ENCODE results near the gene ABI1.
A peak's percentile ranks its signal among the peaks of the same experiment; 100 is the strongest.

Gene ABI1

DNA sequence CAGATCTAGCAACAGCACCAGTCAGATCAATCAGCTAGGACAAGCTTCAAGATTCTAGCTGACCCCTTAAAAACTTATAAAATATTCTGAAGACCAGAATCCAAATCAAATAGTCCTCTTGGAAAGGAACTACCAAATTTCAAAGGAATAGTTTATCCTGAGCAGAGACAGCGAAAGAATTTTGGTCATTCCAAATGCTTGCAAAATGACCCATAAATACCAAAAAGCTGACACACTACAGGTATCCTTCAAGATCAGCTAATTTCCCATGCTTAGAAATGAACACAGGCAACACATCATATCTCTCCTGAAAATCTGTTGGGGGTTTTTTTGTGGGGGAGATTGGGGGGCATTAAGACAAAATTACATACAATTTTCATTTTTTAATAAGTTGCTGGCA lies 84.5 kb downstream of the ABI1 start:
- no peak for DNase-seq (ENCODE audit: low read depth, low spot score)

DNA sequence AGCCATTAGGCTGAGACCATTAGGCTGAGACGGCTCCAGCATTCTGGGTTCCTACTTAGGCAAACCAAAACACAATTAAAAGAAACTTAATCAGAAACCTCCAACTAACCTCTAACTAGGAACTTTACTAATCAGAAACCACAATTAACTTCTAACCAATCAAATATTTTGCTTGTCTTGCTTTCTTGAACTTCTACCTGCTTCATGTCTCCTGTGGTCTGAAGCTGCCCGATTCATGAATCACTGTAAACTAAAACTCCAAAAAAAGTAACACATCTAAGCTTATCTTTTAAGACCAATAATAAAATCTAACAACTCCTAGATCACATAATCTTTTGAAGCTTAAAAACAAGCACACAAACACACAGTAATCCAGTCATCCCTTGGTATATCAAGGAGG lies 87.1 kb downstream of the ABI1 start:
- no peak for DNase-seq (ENCODE audit: low read depth, low spot score)

DNA sequence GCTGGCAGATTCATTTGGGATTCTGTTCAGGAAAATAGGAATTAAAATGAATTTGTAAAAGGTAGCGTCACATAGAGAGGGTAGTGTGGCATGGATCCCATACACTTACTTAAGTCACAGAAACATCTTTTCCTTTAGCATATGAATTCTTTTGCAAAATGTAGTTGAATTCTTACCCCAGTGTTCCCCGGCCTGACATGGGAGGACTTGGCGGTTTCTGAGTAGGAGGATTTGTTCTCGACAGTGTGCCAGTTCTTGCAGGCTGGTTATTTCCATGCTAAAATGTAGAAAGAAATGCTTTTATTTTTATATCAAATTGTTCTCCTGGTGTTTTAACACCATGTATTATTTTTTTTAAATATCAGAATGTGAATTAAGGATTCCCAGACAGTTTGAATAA lies 90.7 kb downstream of the ABI1 start:
- DNase-seq (ENCODE audit: low read depth, low spot score) = no peak

DNA sequence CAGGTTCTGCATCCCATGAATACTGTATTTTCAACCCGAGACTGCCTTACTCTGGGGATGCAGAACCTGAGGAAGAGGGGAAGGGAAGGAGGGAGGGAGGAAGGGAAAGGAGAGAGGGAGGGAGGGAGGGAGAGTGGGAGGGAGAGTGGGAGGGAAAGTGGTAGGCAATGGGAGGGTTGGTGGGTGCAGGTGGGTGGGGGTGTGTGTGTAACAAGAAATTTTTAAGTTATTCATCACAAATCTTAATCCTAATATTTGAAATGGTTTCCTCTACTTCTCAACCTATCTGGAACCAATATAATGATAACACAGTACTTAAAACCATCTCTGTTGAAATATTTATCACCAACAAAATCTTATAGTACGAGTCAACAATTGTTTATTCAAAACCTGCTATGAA lies 95.2 kb downstream of the ABI1 start:
- no peak for DNase-seq (ENCODE audit: low read depth, low spot score)

DNA sequence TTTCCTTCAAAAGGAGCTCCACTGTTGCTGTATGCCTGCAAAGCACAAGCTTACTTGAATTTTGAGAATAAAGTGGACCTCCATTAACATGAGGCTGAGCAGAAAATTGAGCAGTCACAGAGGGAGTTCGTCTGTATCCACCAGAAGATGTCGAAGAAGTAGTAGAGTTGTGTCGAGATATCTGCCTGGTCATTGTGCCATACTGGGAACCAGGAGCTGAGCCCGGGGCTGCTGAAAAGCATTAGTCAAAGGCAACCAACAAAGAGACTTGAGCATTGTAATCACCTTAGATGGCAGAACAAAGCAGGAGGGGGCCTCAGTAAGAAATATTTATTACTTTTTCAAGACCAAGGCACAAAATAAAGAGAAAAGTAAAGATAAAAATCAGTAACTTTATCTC lies 101.8 kb downstream of the ABI1 start:
- DNase-seq (ENCODE audit: low read depth, low spot score) = no peak

DNA sequence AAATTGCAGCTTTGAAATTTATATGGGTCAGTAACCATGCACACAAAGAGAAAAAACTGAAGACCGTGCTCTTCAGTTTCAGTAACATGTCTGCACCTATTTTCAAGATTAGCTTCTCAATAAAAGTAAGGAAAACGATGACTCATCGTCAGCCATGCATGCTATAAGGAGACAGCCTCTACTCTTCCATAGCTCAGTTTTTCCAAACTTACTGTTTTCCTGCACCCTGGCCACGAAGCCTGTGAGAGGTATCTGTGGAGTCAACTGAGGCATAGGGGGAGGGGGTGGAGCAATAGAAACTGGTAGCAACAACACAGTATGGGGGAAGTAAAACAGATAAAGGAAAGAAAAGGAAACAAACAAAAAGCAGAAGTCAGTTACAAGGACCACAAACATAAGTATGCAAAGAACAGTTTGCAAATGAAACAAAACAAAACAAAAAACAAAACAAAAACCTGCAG lies 105.3 kb downstream of the ABI1 start:
- DNase-seq (ENCODE audit: low read depth, low spot score) = peak; percentile 35

DNA sequence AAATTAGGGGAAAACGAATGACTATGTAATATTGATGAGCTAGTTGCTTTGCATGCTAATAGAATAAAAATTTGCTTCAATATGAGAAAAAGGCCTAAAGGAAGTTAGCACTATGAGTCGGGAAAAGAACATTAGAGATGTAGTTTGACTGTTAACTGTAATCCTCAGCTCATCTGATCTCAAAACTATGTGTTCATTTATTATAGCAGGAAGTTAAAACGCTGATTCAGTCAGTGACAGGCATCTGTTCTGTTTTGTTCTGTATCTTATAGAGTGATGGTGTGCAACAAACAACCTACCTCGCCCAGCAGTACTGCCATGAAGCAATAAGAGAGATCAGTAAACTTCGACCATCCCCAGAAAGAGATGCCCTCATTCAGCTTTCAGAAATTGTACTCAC lies 114.7 kb downstream of the ABI1 start:
- no peak for DNase-seq (ENCODE audit: low read depth, low spot score)

DNA sequence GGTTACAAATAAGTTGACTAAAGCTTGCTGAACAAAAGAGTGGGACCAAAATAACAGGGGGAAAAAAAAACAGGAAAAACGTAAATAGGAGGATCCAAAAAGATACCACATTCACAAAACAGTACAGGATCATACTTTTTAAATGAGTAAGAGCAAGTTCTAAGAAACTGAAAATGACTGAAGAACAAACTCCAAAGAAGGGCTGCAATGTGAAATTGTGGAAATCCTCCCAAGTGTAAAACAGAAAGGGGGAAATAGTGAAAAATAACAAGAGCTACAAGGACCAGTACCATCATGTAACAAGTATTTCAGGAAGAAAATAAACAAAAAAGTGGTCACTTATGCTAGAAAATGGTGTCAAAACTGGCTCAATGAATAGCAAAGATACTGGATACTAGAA lies 116.9 kb downstream of the ABI1 start:
- no peak for DNase-seq (ENCODE audit: low read depth, low spot score)

DNA sequence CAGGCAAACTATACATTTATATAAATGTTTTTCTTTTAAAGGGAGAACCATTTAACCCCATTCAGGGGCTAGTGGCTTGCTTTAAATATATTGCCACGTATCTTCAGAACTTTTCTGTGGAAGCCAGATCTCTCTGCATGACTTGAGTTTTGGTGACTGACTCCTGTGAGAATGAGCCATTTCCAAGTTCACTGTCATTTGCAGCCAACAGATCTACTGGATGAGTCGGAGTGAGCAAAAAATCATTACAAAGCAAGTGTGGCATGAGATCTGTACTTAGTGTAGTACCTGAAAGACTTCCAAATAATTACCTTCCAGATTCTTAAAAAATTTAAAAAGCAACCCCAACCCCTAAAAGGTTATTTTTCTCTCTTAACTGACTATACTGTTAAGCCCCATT lies 117.7 kb downstream of the ABI1 start:
- DNase-seq (ENCODE audit: low read depth, low spot score) = no peak

DNA sequence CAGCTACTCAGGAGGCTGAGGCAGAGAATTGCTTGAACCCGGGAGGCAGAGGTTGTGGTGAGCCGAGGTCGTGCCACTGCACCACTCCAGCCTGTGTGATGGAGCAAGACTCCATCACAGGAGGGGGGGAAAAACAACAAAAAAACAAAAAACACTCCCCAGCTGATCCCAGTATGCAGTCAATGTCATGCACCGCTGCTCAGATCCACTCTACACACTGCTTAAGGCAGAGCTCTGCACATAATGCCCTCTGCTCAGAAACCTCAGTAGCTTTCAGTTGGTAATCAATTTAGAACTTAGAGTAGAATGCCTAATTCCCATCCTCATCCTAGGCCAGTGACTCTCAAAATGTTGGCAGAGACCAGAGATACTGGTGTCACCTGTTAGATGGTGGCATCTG lies 119.4 kb downstream of the ABI1 start:
- DNase-seq (ENCODE audit: low read depth, low spot score) = no peak

DNA sequence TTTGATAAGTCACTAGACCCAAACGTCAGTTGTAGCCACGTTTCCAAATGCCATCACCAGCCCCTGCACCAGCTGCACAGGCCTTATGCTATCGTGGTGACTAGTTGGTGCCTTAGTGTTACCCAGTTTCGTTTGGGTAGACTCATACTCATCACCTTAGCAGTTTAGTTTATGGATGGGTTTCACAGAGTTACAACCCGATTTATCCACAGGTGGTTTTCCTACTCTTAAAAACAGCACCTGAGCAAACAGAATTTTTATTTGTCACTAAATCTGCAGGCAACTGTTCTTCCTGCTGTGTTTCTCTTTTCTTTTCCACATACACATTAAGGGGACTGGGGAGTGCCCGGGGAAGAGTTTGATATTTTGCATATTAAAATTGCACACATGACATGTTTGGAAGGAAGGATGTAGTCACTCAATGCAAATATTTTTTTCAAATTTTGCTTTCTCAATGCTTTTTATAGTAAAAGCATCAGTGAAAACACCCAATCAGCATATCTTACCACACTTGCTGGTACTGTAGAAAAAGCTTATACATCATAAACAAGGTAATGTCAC lies 121.6 kb downstream of the ABI1 start:
- no peak for DNase-seq (ENCODE audit: low read depth, low spot score)

DNA sequence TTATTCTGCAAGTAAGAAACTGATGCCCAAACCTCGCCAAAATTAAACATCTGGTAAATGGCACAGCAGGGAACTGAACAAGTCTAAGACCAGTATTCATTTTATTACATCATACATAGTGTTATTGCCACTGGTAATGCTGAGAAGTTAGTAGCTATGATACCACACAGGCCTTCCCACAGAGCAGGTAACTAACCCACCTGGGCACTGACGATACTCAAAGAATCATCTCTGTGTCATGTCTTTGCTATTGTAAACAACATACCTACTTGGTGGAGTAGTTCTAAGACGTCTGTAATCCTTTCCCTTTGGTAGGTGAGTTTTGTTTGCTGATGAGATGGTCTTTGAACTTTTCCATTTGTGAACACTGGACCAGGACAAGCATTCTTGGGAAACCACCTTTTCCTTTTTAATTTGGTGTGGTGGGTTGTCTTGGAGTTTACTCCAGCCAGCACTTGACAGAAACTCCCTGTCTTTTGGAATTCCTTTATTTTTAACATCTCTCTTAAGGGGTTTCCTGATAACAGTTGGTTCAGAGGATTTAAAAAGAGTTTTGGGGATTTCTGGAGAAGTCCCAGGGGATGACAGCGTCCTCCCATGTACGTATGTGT lies 122.4 kb downstream of the ABI1 start:
- no peak for DNase-seq (ENCODE audit: low read depth, low spot score)

DNA sequence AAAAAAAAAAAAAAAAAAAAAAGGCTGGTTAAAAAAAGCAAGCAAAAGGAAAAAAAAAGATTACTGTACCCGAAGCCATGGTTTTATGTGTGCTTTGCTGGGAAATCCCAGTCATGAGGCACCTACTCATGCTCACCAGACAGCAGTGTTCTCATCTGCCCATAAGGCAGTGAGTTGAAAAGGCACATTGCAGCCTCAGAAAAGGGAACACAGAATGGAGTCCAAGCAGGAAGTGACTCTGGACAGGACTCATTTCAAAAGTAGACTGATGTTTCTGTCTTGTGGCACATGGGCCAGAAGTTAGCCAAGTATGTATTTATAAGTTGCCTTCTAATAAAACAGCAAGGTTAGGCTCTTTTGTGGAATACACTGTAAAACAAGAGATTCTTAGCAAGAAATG lies 123.0 kb downstream of the ABI1 start:
- no peak for DNase-seq (ENCODE audit: low read depth, low spot score)

DNA sequence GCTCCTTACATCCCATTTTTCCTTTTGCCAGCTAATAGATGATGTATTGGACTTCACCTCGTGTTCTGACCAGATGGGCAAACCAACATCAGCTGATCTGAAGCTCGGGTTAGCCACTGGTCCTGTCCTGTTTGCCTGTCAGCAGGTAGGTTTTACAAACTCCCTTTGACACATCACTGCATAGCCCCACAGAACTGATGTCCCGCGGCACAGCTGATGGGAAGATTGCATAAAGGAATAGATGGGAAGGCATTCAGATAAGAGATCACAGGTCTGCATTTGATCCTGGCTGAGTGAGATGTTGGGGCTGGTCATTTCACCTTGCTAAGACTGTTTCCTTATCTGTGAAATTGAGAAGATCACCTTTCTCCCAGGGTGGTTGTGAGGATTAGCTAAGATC lies 125.3 kb downstream of the ABI1 start:
- DNase-seq (ENCODE audit: low read depth, low spot score) = no peak

DNA sequence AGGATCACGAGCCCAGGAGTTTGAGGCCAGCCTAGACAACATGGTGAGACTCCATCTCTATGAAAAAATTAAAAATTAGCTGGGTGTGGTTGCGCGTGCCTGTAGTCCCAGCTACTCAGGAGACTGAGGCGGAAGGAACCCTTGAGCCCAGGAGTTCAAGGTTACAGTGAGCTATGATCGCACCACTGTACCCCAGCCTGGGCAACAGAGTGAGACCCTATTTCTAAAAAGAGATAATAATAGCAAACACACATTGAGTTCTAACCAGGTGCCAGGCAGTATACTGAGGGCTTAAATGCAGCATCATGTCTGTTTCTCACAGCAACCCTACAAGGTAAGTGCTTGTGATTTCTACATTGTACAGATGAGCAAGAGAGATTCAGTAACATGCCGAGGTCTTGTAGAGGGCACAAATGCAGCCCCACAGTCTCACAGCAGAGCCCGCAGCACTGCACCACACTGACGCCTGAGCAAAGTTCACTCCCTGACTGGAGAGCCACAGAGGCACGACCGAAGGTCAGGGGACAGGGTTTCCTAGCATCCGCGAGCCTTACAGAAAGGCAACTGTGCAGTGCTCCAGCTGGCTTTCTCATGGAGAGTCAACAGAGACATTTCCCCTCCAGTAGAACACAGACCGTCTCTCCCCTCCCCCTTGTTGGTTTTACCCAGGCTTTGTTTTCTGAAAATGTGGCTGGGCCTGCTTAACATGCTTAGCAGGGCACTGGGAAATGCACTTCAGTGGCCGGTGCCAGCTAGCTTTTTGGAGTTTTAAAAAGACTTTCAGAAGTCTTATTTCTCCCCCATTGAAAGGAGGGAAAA lies 126.8 kb downstream of the ABI1 start:
- no peak for DNase-seq (ENCODE audit: low read depth, low spot score)

DNA sequence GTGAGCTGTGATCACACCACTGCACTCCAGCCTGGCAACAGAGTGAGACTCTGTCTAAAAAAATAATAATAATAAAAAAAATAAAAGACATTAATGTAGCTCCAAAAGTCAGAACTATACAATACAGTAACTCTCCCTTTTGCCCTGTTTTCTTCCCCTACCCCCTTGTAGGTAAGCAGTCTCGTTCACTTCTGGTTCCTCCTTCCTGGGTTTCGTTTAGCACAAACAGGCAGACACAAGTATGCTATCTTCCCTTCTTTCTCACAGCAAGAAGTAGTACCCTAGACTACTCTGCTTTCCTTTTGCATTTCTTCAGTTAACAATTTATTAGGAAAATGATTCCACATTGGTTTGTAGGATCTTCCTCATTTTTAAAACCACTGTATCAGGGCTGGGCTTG lies 130.2 kb downstream of the ABI1 start:
- DNase-seq (ENCODE audit: low read depth, low spot score) = no peak

DNA sequence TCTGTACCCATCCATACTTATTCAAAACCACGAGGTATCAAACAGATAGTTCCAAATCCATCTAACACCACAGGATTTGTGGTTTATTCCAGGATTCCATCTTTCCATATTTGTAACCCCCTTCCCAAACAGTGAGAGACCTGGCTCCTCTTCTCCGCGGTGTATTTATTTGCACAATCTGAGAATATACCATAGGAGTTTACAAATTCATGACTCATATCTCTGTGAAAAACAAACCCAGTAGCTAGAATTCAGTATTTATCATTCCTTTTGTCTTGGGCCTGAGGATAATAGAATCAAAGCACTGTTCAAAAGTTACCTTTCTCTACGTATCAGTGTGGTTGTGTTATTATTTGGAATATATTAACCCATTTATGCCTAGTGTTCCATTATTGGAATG lies 131.4 kb downstream of the ABI1 start:
- DNase-seq (ENCODE audit: low read depth, low spot score) = no peak

DNA sequence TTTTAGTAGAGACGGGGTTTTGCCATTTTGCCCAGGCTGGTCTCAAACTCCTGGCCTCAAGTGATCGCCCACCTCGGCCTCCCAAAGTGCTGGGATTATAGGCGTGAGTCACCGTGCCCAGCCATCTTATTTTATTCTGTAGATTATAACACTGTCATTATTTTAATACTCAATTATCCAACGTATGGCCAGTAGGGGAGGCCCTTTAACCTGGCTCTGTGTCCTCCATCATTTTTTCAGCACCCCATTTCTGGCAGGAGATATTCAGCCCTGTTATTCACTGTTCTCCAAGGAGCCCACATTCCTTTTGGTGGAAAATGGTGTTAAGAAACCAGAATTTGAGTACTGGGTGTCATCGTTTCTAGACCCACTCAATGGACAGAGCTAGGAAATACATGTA lies 131.8 kb downstream of the ABI1 start:
- DNase-seq (ENCODE audit: low read depth, low spot score) = no peak

DNA sequence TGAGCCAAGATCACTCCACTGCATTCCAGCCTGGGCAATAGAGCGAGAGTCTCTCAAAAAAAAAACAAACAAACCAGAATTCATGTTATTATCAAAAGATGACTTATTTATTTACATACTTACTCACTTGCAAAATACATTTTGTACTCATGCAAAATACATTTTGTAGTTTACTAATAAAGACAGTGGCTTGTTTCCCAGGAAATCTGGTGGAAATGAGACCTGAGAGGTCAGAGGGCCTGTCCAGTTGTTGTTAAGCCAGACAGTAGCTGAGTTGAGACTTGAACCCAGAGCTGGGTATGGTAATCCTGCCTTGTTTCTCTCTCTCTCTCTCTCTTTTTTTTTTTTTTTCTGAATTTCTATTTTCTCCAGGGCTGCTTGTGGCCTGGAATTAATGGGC lies 133.8 kb downstream of the ABI1 start:
- DNase-seq (ENCODE audit: low read depth, low spot score) = no peak

DNA sequence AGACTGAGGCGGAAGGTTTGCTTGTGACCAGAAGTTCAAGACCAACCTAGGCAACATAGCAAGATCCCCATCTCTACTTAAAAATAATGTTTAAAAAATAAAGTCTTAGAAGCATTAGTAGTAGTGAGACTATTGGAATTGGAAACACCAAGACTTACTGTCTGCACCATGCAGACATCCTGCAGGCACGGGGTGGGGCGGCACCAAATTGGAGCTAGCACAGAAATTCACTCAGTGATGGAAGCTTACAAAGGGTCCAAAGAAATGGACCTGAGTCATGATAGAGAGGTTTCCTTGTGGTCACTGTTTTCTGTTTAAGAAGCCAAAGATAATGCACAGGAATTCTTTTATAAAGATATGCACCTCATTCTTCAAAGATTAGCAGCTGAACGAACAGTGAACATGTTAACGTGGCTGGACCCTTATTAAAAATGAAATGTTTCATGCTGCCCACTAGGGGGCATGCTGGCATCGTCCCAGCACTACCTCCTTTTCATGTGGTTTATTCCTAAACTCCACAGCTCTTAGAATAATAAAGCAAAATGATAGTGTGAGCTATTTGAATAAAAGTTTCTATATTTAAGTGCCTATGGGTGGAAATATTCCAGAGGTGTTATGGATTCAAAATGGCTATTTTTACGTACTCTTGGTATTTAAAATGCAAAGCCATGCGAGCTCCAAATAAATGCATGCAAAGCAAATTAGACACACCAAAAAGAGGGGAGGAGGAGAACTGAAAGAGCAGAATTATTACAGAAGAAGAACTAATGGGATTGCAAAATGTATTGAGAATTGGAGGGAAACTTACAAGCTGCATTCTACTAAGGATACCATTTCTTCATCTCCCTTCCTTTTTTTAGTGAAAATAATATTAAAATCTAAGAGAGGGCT lies 134.7 kb downstream of the ABI1 start:
- no peak for DNase-seq (ENCODE audit: low read depth, low spot score)

DNA sequence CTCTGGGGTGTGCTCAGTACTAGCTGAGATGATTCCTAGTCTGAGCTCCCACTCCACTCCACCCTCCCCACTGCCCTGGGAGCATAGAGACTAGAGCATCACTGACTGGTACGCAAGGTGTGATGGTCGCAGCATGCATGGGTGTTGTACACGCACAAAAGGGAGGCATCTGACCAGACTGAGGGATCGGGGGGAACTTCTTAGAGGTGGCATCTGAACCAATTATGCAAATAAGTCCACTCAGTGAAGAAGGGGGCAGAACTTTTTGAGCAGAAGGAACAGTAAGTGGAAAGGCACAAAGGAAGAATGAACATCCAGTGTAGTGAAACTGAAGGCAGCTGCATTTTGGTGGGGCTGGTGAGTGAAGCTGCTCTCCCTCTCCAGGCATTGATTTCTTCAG lies 137.7 kb downstream of the ABI1 start:
- no peak for DNase-seq (ENCODE audit: low read depth, low spot score)

DNA sequence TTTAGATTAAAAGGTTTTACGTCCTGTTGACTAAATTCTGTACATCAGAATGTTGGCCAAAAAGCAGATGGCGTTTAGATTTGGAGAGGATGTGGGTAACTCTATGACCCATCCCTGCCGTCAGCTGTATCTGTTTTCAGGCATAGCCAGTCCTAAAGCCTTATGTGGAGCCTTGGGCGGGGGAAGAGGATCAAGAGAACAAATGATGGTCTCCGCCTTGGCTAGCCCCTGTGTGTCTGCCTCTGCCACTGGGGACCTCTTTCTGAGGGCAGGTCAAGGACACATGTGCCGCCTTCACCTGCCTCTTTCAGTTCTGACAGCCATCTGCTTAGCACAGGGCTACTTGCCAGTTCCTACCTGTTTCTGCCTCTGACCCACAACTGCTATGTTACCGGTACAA lies 139.2 kb downstream of the ABI1 start:
- DNase-seq (ENCODE audit: low read depth, low spot score) = no peak
